HFFc6 (cell line): ENCODE data around the gene HNRNPU. TPM values are rescaled to one million over a fixed set of nuclear protein-coding genes. Genes with fewer than 3 reads are reported as not detected.

Experiments used
- DNase-seq: peaks from one replicate; pipeline ENCODE4 v3.0.0-alpha.2; 2018
- H3K27ac Mint-ChIP-seq: 2 replicates; pipeline ENCODE4 v1.8.0; 2020; ENCODE audit warnings: mild to moderate bottlenecking, mixed read lengths
- H3K27me3 Mint-ChIP-seq: 2 replicates; pipeline ENCODE4 v1.8.0; 2021; ENCODE audit warnings: mild to moderate bottlenecking, moderate library complexity, mixed read lengths; ENCODE audit not compliant: insufficient read depth
- H3K36me3 Mint-ChIP-seq: 2 replicates; pipeline ENCODE4 v1.8.0; 2021; ENCODE audit warnings: low read depth, mixed read lengths
- H3K4me1 Mint-ChIP-seq: 2 replicates; pipeline ENCODE4 v1.8.0; 2020; ENCODE audit warnings: low read depth, mixed read lengths
- H3K4me3 Mint-ChIP-seq: 2 replicates; pipeline ENCODE4 v1.8.0; 2020; ENCODE audit warnings: mild to moderate bottlenecking, moderate library complexity, mixed read lengths
- H3K9me3 Mint-ChIP-seq: 2 replicates; pipeline ENCODE4 v1.8.0; 2020; ENCODE audit warnings: mild to moderate bottlenecking, mixed read lengths
- total RNA-seq, 6 experiments: library from RNA; stranded (reverse); fragmentation: NEBNext Ultra II Directional; extraction: Animal tissue kit (Norgen Biotek cat#: 25700); gene quantifications; 2 replicates in 1 of 6; 3 replicates in 5 of 6; pipeline ENCODE4 v1.2.3, GENCODE V29; 2021
- TF ChIP-seq, protein P1 (sequence below): fragments of 200-600 bp; sonication (generic); IDR thresholded peaks from 2 replicates; pipeline ENCODE4 v1.5.0; 2021; ENCODE audit warnings: antibody characterized with exemption, mild to moderate bottlenecking

Gene HNRNPU
- total RNA-seq, 6 experiments from 2014 or later, result 266 to 344 (median 322) TPM

DNA sequence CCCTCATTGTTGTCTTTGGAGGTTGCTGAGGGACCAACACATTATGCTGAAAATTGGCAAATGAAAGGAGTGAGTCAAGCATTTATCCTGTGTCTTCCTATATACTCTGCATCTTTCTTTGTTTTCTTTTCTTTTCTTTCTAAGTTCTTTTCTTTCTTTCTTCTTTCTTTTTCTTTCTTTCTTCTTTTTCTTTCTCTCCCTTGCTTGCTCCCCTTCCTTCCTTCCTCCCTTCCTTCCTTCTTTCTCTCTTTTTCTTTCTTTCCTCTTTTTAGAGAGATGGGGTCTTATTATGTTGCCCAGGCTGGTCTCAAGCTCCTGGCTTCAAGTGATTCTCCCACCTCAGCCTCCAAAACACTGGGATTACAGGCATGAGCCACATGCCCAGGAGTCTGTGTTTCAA, 57.2 kb downstream of the HNRNPU start:
- no peak overlapping the region for H3K4me3 Mint-ChIP-seq
- no peaks in the 10 kb centered on the region for H3K9me3 Mint-ChIP-seq
- H3K27ac Mint-ChIP-seq, result no peak overlapping the region
- H3K27me3 Mint-ChIP-seq, result peaks cover 11% of the 10 kb centered on the region
- DNase-seq, result no peak
- H3K4me1 Mint-ChIP-seq, result no peaks in the 10 kb centered on the region
- no peaks in the 10 kb centered on the region for H3K36me3 Mint-ChIP-seq
- TF ChIP-seq, protein P1, sequence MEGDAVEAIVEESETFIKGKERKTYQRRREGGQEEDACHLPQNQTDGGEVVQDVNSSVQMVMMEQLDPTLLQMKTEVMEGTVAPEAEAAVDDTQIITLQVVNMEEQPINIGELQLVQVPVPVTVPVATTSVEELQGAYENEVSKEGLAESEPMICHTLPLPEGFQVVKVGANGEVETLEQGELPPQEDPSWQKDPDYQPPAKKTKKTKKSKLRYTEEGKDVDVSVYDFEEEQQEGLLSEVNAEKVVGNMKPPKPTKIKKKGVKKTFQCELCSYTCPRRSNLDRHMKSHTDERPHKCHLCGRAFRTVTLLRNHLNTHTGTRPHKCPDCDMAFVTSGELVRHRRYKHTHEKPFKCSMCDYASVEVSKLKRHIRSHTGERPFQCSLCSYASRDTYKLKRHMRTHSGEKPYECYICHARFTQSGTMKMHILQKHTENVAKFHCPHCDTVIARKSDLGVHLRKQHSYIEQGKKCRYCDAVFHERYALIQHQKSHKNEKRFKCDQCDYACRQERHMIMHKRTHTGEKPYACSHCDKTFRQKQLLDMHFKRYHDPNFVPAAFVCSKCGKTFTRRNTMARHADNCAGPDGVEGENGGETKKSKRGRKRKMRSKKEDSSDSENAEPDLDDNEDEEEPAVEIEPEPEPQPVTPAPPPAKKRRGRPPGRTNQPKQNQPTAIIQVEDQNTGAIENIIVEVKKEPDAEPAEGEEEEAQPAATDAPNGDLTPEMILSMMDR, result no peak

DNA sequence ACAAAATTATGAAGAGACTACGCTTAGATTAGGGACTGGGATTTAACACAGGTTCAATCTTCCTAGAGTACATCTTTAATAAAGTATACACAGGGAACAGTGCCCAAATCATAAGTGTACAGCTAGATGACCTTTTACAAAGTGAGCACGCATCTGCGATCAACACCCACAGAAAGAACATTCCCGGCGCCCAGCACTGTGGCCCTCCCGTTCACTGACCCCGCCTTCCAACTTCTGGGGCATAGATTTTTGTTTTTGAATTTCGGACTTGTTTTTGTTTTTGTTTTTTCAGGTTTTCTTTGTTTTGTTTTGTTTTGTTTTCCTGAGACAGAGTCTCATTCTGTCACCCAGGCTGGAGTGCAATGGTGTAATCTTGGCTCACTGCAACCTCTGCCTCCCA, 59.5 kb downstream of the HNRNPU start:
- no peak overlapping the region for H3K27ac Mint-ChIP-seq
- no peak overlapping the region for H3K4me3 Mint-ChIP-seq
- H3K27me3 Mint-ChIP-seq, result peaks cover 6% of the 10 kb centered on the region

DNA sequence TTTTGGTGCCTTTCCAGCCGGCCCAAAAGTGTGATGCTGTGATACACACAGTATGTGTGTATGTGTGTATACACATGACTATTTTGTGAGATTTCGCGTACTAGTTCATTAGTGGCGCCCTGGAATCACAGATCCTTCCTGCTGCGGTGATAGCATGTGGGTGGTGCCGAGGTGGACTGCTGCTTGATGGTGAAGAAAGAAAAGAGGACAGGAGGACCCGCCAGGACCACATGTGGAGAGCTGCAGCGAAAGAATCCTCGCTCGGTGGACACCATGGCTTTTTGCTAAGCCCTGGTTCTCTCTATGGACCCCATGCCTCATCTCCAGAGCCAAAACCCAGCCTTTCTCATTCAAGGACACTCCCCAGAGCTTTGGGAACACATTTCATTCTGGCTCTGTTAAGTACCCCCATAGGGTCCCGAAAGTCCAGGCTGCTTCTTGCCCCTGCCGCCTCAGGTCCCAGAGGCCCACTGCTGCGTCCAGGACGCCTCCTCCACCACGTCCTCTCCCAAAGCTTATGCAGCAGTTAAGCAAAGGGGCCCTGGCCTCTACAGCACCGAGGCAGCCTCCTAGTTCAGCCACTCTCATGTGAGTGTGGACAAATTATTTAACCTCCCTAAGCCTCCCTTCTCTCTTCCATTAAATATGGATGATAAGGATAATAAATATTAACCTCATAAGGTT, 61.6 kb downstream of the HNRNPU start:
- Mint-ChIP-seq H3K4me1 (no peaks in the 10 kb centered on the region), H3K27ac (no peak overlapping the region), H3K27me3 (peaks cover 3% of the 10 kb centered on the region), H3K9me3 (no peaks in the 10 kb centered on the region), H3K4me3 (no peak overlapping the region), H3K36me3 (no peaks in the 10 kb centered on the region)
- DNase-seq, result no peak
- TF ChIP-seq, protein P1, result no peak

More for the DNA sequence above, 59.5 kb downstream of the HNRNPU start:
- H3K4me1 Mint-ChIP-seq, result no peaks in the 10 kb centered on the region
- no peak for DNase-seq
- TF ChIP-seq, protein P1, result no peak
- H3K9me3 Mint-ChIP-seq, result no peaks in the 10 kb centered on the region
- no peaks in the 10 kb centered on the region for H3K36me3 Mint-ChIP-seq

DNA sequence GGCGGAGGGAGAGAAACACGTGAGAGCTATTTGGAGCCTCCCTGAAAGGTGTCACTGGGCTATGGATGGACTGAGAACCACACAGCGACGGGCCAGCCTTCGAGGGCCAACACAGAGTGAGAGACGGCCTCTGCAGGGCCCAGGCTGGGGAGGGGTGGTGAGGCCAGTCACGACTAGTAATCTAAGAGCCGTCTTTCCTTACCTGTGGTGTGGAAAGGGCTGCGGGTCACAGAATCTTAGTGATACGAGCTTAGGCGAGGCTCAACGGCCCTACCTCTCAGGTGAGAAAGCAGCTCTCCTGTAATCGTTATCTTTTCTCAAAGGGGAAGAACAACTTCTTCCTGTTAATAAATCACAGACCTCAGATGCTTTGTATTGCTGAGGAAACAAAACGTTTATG, 62.3 kb downstream of the HNRNPU start:
- Mint-ChIP-seq H3K4me1 (no peaks in the 10 kb centered on the region), H3K9me3 (no peaks in the 10 kb centered on the region), H3K27ac (no peak overlapping the region), H3K4me3 (no peak overlapping the region), H3K36me3 (no peaks in the 10 kb centered on the region), H3K27me3 (peaks cover 2% of the 10 kb centered on the region)
- TF ChIP-seq, protein P1, result no peak
- no peak for DNase-seq

DNA sequence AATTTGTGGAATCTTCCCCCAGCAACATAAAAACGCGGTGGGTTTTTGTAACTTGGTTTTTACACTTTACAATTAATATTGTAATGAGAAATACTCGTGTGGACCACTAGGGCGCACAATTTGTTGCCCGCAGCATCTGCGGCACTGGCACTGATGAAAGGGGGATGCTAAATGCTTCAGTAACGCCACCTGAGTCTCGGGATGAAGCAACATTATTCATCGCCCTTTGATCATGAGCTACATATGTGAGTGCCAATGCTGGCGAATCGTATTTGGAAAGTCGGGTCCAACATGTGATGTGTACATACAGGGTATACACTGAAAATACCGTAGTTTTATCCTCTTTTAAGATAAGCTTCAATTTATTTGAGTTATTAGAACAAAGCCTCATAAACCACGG, 63.1 kb downstream of the HNRNPU start:
- H3K9me3 Mint-ChIP-seq, result no peaks in the 10 kb centered on the region
- no peaks in the 10 kb centered on the region for H3K36me3 Mint-ChIP-seq
- H3K4me1 Mint-ChIP-seq, result no peaks in the 10 kb centered on the region
- H3K27me3 Mint-ChIP-seq, result peaks cover 2% of the 10 kb centered on the region
- no peak overlapping the region for H3K27ac Mint-ChIP-seq
- TF ChIP-seq, protein P1, result peak; percentile 81
- DNase-seq, result no peak
- H3K4me3 Mint-ChIP-seq, result no peak overlapping the region
